Measurements from ENCODE around the gene CAPN9.

- TF ChIP-seq GATA2 (IDR thresholded peaks at IDR 0.05; ENCODE audit: low read depth, low read length), result no peak
- TF ChIP-seq GATA3 (IDR thresholded peaks at IDR 0.05; ENCODE audit: low read depth, low read length), result no peak
Measured at GRCh38 chr1:230832476-230832875, 85.3 kb downstream of the CAPN9 start.
